WI38 (cell line): Measurements from ENCODE around the gene FMN2.

Experiments
- H3K4me3 ChIP-seq: 2 replicates; pipeline ENCODE4 v1.5.1; 2011; ENCODE audit warnings: low read depth, mild to moderate bottlenecking, control low read depth, low read length
- CTCF ChIP-seq: IDR thresholded peaks from 2 replicates; pipeline ENCODE4 v1.5.1; 2012; ENCODE audit warnings: low read depth, mild to moderate bottlenecking, control low read depth, low read length

The FMN2 gene

GRCh38 chr1:240306673-240307072 is 215.0 kb downstream of the FMN2 start:
- TF ChIP-seq CTCF = no peak
- no peak overlapping the region for H3K4me3 ChIP-seq

- no peak overlapping the region for H3K4me3 ChIP-seq
- TF ChIP-seq CTCF = no peak
Observed at GRCh38 chr1:240308096-240308495, 216.4 kb downstream of the FMN2 start.

DNA sequence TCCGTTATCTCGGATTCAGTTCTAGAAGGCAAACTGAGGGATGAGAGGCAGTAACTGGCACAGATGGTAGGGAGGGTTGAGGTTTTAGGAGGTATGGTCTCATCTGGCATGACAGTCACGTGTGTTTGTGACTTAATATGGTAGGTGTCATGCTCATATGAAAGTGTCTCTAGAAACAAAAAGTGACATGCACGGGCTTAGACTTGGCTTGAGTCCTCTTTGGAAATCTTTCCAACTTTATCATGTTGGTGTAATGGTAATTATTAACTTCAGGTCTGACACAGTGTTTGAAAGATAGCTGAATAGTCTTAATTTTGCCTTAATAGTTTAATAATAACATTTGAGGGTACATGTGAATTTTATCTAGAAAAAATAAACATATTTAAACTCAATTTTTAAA is 218.1 kb downstream of the FMN2 start:
- no peak for TF ChIP-seq CTCF
- H3K4me3 ChIP-seq = no peak overlapping the region

DNA sequence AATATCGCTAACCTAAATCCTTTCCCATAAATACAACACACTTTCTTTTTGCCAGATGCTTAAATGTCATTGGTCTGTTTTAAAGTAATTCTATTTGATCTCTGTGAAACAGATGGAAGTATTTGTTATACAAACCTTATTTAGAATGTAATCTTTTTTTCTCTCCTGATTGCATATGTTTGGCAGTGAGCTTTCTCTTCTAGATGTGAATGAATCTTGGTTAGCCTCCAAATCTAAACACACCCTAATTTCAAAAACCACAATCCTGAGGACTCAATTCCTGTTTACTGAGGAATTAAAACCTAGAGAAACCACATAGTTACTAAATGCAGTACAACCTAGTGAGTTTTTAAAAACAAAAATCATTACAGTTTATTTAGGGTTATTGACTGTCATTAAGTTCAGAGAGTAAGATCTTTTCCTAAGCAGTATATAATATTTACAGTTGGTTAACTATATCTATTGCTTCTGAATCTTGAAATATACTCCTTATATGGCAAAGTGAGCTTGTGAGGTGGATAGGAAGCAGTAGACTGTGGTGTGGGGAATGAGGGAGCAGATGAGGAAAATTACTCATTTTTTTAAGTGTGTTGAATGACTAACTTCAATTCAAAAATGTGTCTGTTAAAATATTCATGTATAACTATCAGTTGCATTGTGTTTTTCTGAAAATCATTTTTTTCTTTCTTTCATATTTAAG is 218.7 kb downstream of the FMN2 start:
- no peak for TF ChIP-seq CTCF

GRCh38 chr1:240312872-240313271 is 221.2 kb downstream of the FMN2 start:
- no peak overlapping the region for H3K4me3 ChIP-seq
- no peak for TF ChIP-seq CTCF

More for the DNA sequence above, 218.7 kb downstream of the FMN2 start:
- no peak overlapping the region for H3K4me3 ChIP-seq

DNA sequence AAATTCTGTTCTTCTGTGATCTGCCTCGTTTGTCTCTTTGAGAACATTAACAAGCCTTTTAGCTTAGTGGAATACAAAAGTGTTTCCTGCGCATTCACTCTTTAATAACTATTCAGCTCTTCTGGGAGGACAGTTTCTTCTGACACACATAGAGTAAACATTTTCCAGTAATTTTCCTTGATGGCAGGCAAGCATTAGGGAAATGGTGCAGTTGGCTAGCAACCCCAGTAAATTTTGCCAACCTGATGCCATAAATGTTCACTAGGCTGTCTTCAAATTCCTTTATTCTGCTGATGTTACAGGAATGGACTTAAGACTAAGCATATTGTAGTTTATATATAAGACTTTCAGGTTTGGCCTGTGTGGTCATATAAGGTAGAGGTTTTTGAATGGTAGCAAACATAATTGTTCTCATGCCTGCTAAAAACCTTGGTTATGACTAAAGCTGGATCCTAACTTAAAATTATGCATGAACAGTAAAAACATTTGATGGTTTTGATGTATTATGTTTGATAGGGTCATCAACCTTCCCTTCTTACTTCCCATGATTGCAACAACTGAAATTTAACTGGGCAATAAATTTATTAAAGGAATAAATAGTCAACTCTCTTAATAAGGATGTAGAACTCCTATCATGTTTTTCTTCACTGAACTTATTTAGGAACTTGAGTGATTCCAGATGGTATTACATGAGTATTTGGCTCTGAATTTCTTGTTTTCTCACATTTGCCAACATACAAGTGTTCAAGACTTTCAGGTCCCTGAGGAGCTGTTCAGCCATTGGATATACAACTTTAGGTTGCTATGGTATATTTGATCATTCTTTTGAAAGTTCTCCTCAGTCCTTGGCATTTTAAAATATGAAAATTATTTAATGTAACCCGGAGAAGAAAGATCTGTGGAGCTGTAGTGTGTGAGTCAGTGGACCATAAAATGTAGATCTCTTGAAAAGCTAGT is 223.4 kb downstream of the FMN2 start:
- no peak overlapping the region for H3K4me3 ChIP-seq
- no peak for TF ChIP-seq CTCF

GRCh38 chr1:240319998-240320397 is 228.3 kb downstream of the FMN2 start:
- no peak overlapping the region for H3K4me3 ChIP-seq
- TF ChIP-seq CTCF = no peak
